Fibroblast of pulmonary artery (primary cell): Measurements from ENCODE around the gene CD164.
"Not testable (repeated sequence)": the region's sequence is repeated elsewhere in the genome, so short reads cannot be mapped to it uniquely, and the experiment has no call there.

Experiments
- DNase-seq: peaks from one replicate; pipeline ENCODE4 v3.0.0-alpha.2; 2010; ENCODE audit warnings: low read depth
- H3K4me3 ChIP-seq: replicated peaks from 2 replicates; pipeline ENCODE4 v1.5.1; 2011; ENCODE audit warnings: low read depth, mild to moderate bottlenecking, control low read depth, low read length, moderate library complexity
- TF ChIP-seq, protein P1 (sequence below): IDR thresholded peaks from 2 replicates; pipeline ENCODE4 v1.5.1; 2011; ENCODE audit warnings: mild to moderate bottlenecking, control low read depth, low read length, inconsistent platforms; ENCODE audit errors: missing control alignments

CD164 gene

DNA sequence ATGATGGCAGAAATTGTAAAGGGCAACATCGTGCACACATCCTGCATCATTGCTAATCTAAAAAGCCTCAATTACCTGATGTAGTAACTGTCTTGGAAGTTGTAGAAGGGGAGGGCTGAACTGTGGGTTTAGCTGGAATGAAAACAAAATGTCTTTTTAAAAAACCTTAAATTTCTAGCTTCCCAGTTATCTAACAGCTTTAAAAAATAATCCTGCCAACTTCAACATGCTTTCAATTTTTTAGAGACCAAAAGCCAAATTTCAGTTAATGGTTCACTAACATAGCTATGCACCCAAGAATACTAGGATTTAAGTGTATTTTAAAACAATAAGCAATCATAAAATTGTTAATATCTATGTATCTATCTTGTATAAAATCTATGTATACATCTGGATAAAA is 11.9 kb downstream of the CD164 start:
- no peak for DNase-seq
- TF ChIP-seq, protein P1, sequence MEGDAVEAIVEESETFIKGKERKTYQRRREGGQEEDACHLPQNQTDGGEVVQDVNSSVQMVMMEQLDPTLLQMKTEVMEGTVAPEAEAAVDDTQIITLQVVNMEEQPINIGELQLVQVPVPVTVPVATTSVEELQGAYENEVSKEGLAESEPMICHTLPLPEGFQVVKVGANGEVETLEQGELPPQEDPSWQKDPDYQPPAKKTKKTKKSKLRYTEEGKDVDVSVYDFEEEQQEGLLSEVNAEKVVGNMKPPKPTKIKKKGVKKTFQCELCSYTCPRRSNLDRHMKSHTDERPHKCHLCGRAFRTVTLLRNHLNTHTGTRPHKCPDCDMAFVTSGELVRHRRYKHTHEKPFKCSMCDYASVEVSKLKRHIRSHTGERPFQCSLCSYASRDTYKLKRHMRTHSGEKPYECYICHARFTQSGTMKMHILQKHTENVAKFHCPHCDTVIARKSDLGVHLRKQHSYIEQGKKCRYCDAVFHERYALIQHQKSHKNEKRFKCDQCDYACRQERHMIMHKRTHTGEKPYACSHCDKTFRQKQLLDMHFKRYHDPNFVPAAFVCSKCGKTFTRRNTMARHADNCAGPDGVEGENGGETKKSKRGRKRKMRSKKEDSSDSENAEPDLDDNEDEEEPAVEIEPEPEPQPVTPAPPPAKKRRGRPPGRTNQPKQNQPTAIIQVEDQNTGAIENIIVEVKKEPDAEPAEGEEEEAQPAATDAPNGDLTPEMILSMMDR, result no peak
- no peak overlapping the region for H3K4me3 ChIP-seq

DNA sequence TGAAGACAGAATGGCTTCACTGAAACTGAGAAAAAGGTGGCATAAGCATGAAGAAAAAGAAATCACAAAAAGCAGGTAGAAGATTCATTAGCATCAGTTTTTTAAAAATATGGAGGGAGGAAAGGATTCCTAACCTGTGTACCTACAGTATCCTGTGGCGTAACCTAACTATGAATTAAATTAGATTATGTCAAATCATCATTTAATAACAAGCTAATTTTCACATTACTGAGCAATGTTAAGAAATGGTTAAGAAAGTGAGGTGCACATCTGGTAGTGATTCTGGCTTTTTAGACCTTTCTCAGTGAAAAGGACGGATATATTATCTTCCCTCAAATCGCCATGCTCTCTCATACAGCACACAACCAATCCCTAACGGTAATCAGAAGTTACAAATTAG is 12.5 kb downstream of the CD164 start:
- TF ChIP-seq, protein P1, result no peak
- no peak for DNase-seq
- no peak overlapping the region for H3K4me3 ChIP-seq

DNA sequence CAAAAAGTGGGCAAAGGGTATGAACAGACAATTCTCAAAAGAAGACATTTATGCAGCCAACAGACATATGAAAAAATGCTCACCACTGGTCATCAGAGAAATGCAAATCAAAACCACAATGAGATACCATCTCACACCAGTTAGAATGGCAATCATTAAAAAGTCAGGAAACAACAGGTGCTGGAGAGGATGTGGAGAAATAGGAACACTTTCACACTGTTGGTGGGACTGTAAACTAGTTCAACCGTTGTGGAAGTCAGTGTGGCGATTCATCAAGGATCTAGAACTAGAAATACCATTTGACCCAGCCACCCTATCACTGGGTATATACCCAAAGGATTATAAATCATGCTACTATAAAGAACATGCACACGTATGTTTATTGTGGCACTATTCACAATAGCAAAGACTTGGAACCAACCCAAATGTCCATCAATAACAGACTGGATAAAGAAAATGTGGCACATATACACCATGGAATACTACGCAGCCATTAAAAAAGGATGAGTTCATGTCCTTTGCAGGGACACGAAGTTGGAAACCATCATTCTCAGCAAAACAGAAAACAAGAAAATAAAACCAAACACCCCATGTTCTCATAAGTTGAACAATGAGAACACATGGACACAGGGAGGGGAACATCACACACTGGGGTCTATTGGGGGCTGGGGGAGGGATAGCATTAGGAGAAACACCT is 17.7 kb downstream of the CD164 start:
- DNase-seq, H3K4me3 ChIP-seq: not testable (repeated sequence)

DNA sequence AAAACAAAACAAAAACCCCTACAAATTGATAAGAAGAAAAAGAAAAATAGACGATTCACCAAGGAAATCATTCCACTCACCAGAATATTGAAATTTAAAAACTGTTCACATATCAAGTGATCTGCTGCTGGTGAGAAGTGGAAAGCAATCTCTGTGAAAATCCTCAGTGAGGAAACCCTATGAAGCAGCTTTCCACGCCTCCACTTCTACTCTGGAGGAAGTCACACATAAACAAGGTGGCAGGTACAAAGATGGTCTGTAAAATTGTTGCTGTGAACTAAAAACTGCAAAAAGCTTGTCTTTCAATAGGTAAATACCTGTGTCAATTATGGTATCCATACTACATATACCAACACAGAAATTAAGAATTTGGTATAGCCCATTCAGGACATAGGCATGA is 18.5 kb downstream of the CD164 start:
- no peak overlapping the region for H3K4me3 ChIP-seq
- TF ChIP-seq, protein P1, result no peak

DNA sequence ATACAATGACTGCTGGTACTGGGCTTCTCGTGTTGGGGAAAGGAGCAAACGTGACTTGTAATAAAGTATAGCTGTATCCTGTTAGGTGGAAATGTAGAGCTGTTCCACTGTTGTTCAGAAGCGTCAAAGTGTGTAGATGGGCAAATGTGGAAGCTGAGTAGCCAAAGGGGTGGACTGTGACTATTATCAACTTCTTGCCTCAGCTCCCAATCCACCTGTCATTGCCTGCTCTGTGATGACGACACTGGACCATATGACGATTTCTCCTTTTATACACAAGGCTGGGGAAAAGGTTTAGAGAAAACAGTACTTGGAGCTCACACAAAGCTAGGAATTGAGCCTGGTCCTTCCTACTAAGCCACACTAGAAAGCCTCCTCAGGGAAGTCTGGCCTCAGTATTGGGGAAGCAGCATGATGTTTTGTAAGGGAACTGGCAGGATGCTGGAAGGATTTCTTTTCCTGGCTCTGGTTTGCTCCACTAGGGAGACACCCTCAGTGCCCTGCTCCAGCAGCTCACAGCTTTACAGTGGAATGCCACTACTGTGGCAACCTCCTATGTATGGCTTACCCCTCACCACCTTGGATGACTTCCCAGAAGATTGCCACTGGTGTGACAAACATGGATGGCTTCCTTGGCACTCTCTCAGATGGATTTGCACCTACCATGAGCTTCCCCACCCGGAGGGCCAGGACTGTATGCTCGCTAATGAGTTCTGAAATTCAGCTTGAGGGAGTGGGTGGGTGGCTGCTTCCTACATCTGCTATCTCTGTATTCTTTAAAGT is 20.0 kb downstream of the CD164 start:
- DNase-seq, result no peak
- H3K4me3 ChIP-seq, result no peak overlapping the region
- TF ChIP-seq, protein P1, result no peak

More for the DNA sequence above, 18.5 kb downstream of the CD164 start:
- no peak for DNase-seq

DNA sequence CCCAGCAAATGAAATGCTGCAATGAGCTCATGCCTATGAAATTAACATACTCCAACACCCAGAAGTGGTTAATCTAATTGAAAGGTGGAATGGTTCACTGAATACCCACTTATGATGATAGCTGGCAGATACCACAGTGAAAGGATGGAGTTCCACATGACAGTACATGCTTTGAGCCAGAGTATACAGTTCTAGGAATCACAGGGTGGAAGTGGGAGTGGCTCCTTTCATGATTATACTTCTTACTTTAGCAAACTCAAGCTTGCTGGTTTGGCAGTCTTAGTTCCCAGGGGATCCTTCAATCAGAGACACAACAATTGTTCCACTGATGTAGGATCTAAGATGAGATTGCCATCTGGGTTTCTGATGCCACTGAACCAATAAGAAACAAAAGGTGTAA is 21.5 kb downstream of the CD164 start:
- DNase-seq, result no peak
- no peak overlapping the region for H3K4me3 ChIP-seq
- TF ChIP-seq, protein P1, result no peak

DNA sequence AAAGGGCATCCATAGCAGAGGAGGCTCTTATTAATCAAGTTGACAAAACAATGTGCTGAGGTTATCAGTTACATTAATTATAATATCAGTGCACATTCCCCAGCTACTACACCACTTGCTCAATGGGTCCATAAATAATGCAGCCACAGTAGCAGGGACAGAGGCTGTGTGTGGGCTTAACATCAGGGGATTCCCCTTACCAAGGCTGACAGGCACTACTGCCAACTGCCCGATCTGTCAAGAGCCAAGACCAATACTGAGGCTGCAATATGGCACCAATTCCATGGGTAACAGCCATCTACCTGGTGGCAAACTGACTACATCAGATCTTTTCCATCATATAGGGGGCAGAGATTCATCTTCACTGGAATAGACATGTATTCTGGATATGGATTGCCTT is 22.0 kb downstream of the CD164 start:
- no peak overlapping the region for H3K4me3 ChIP-seq
- DNase-seq, result no peak
- TF ChIP-seq, protein P1, result no peak
